ENCODE results near the gene RPL41.
"Not testable (repeated sequence)": the region's sequence is repeated elsewhere in the genome, so short reads cannot be mapped to it uniquely, and the experiment has no call there.

Gene RPL41

GRCh38 chr12:56102683-56103065 is 13.8 kb upstream of the RPL41 start:
- no peak for DNase-seq (ENCODE audit: low read depth in 2 of 3, low spot score in 2 of 3)

GRCh38 chr12:56103066-56103711 is 13.2 kb upstream of the RPL41 start:
- no peak for DNase-seq (ENCODE audit: low read depth in 2 of 3, low spot score in 2 of 3)

- no peak for DNase-seq (ENCODE audit: low read depth in 2 of 3, low spot score in 2 of 3)
These were observed 12.7 kb upstream of the RPL41 start for GRCh38 chr12:56103823-56104108.

- DNase-seq (ENCODE audit: low read depth in 2 of 3, low spot score in 2 of 3), result peak; percentile 92 to 97 (median 96)
These were observed 12.2 kb upstream of the RPL41 start, which contains the start of gene PA2G4 for GRCh38 chr12:56104109-56104814. PA2G4 (plus strand) TSS chr12:56104559; CDS start chr12:56104738, 179 bp downstream.

DNA sequence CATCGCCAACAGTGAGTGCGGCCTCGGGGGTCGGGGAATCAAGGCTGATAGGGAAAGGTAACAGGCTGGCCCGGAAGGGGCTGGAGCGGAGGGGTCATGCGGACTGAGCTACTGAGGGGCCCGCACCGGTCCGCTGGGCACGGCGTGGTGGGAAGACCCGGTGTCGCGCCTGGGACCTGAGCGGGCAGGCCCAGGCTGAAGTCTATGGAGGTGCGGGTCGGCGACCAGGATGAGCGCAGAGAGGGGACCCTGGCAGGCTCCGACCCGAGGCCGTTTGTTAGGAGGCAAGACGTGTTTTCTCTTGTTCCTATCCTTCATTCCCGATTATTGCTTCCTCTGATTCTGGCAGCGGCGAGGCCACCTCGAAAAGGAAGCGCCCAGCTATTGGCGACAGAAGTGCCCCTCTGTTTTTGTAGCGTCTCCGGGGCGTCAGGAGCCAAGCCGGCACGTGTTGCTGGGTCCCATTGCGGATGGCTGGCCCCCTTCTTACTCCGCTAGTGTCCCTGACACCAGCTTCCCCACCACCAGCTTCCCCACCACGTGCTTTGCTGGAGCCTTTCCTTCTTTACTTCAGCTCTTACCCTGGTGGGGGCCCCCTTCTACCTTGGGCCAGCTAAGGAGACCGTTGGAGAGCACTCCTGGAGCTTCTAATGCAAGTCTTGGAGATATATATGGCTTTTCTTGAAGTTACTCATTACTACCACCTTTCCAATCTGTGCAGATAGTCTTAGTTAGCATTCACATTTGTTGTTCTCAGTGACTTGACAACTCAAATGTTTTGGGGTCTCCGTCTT is 11.4 kb upstream of the RPL41 start:
- no peak for DNase-seq (ENCODE audit: low read depth in 2 of 3, low spot score in 2 of 3)

DNA sequence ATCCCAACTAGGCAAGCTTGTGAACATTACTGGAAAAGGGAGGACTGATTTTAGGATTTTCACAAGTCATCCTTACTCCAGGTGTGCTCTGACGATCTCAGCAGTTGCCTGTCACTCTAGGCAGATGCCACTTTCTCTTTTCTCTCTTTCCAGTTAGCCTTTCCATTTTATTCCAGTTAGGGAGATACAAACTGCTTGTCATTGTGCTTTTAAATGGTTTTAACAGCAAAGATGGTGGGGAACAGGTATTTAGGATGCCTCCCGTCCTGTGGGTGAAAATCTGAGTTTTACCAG is 10.9 kb upstream of the RPL41 start:
- DNase-seq (ENCODE audit: low read depth in 2 of 3, low spot score in 2 of 3), result no peak

DNA sequence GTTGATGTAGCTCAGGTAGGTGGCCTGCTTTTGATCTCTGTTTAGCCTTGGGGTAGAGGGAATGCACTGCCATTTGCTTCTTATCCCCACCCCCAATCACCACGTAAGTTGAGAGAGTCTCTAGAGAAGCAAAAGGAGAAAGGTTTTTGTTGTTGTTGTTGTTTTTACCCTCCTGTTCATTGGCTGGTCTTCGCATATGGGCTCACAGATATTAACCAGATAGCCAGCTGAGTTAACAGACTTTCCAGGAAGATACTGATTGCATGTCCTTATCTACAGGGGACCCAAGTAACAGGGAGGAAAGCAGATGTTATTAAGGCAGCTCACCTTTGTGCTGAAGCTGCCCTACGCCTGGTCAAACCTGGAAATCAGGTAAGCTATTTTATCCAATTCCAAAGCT is 9.2 kb upstream of the RPL41 start:
- DNase-seq (ENCODE audit: low read depth in 2 of 3, low spot score in 2 of 3), result no peak

GRCh38 chr12:56110571-56110970 is 5.9 kb upstream of the RPL41 start:
- no peak for DNase-seq (ENCODE audit: low read depth in 2 of 3, low spot score in 2 of 3)

- DNase-seq (ENCODE audit: low read depth in 2 of 3, low spot score in 2 of 3), result no peak
These were observed 2.3 kb upstream of the RPL41 start for GRCh38 chr12:56114084-56114483.

DNA sequence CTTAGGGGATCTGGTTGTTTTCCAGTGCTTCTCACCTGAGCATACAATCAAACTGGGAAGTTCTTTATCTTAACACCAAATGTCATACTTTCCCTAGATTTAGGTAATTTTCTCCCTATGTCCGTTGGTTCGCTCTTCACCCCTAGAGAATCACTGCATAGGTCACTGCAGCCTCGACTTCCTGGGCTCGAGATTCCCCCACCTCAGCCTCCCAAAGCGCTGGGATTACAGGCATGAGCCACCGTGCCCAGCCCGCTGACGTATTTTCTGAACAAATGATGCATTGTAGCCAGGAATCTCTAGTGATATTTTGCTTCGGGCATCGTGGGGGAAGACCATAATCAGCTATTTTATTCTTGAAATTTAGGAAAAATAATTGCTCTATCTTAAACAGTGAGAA is 1.1 kb upstream of the RPL41 start:
- DNase-seq (ENCODE audit: low read depth in 2 of 3, low spot score in 2 of 3), result no peak

- not testable (repeated sequence) for DNase-seq (ENCODE audit: low read depth in 2 of 3, low spot score in 2 of 3)
These were observed 761 bp downstream of the RPL41 start for GRCh38 chr12:56117082-56117706.

- peak; percentile 93 to 98 (median 97) for DNase-seq (ENCODE audit: low read depth in 2 of 3, low spot score in 2 of 3)
These were observed 1.6 kb downstream of the RPL41 start, which contains the start of gene ZC3H10 for GRCh38 chr12:56117778-56118687. ZC3H10 (plus strand) TSS chr12:56118266; CDS start chr12:56120563, 2,297 bp downstream.

- DNase-seq (ENCODE audit: low read depth in 2 of 3, low spot score in 2 of 3), result no peak
These were observed 2.4 kb downstream of the RPL41 start for GRCh38 chr12:56118688-56119357.

GRCh38 chr12:56119361-56119796 is 2.9 kb downstream of the RPL41 start:
- DNase-seq (ENCODE audit: low read depth in 2 of 3, low spot score in 2 of 3), result no peak

- no peak for DNase-seq (ENCODE audit: low read depth in 2 of 3, low spot score in 2 of 3)
These were observed 3.9 kb downstream of the RPL41 start for GRCh38 chr12:56120158-56120846.

DNA sequence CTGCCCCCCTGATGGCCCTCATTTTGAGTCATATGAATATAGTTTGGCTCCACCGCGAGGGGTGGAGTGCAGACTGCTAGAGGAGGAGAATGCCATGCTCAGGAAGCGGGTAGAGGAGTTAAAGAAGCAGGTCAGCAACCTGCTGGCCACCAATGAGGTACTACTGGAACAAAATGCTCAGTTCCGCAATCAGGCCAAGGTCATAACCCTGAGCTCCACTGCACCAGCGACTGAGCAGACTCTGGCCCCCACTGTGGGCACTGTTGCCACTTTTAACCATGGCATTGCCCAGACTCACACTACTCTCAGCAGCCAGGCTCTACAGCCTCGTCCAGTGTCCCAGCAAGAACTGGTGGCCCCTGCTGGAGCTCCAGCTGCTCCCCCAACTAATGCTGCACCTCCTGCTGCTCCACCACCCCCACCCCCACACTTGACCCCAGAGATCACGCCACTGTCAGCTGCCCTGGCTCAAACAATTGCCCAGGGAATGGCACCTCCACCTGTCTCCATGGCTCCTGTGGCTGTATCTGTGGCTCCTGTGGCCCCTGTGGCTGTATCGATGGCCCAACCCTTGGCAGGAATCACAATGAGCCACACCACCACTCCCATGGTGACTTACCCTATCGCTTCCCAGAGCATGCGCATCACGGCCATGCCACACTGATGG is 4.9 kb downstream of the RPL41 start:
- DNase-seq (ENCODE audit: low read depth in 2 of 3, low spot score in 2 of 3), result no peak

DNA sequence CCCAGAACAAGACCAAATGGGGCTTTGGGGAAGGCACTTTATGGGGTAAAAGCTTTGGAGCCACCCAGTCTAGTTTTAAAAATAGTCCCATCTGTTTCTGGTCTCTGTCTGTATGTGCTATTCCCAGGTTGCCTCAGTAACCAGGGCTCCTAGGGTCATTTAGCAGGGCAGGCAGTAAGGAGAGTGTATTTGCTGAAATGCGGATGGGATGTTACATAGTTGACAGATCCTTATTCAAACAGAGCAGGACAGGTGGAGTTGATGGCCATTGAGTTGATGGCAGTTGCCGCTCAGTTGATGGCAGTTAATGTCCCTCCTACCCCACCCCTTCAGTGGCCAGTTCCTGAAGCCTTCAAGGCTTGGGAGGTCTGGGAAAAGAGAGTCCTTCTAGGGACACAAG is 6.2 kb downstream of the RPL41 start:
- DNase-seq (ENCODE audit: low read depth in 2 of 3, low spot score in 2 of 3), result no peak

DNA sequence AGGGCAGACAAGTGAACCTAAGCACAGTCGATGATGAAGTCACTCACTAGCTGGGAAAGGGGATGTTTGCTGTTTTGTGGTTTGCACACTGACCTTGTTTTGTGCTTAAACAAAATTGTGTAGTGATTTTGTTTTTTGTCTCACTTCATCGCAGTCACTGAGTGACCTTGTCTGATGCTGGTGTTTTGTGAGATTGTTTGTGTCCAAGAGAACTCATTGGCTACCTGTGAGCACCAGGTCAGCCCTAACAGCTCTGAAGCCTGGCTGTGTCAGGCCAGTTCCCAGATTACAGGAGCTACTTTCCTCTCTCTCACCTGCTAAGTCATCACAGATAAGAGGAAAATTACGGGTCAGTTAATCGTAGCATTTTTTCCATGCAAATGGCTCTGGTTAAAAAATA is 7.7 kb downstream of the RPL41 start:
- no peak for DNase-seq (ENCODE audit: low read depth in 2 of 3, low spot score in 2 of 3)

- DNase-seq (ENCODE audit: low read depth in 2 of 3, low spot score in 2 of 3), result no peak
These were observed 10.4 kb downstream of the RPL41 start for GRCh38 chr12:56126732-56127239.
